GM03348 (cell line): Measurements from ENCODE around the gene TNNC1.

Experiments
- DNase-seq: peaks from one replicate; pipeline ENCODE4 v3.0.0; 2012; ENCODE audit warnings: low spot score

TNNC1 gene

DNA sequence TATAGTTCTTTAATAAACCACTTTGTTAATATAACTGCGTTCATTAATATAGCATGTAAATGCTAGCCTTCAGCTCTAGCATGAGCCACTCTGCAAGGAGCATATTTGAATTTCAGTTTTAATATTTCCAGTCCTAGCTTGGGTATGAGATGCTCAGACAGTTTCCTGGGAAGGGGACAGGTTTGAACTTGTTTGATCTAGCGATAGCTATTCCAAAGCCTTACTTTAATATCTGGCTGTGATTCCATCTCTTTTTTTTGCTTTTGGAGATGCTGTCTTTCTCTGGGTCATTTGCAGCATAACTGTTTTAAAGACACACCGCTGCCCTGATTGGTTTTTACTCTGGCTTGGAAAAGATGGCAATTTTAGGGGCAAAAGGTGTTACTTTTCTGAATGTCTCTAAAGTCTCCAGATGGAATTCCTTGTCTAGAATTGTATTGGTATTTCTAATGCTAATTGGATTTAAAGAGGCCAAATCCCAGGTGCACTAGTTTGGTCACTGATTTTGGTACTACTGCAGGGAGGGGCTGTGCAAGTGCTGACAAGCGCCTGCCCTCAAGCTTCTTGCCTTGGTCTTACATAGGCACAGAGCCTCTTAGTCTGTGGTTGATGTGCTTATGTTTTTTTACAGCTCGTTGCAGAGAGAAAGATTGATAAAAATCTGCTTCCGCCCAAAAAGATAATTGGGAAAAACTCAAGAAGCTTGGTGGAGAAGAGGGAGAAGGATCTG is 4.4 kb upstream of the TNNC1 start:
- DNase-seq: no peak

- DNase-seq: no peak
Measured at GRCh38 chr3:52456800-52457183, 3.0 kb upstream of the TNNC1 start.

GRCh38 chr3:52456169-52456799 is 2.4 kb upstream of the TNNC1 start:
- DNase-seq: peak; percentile 78

DNA sequence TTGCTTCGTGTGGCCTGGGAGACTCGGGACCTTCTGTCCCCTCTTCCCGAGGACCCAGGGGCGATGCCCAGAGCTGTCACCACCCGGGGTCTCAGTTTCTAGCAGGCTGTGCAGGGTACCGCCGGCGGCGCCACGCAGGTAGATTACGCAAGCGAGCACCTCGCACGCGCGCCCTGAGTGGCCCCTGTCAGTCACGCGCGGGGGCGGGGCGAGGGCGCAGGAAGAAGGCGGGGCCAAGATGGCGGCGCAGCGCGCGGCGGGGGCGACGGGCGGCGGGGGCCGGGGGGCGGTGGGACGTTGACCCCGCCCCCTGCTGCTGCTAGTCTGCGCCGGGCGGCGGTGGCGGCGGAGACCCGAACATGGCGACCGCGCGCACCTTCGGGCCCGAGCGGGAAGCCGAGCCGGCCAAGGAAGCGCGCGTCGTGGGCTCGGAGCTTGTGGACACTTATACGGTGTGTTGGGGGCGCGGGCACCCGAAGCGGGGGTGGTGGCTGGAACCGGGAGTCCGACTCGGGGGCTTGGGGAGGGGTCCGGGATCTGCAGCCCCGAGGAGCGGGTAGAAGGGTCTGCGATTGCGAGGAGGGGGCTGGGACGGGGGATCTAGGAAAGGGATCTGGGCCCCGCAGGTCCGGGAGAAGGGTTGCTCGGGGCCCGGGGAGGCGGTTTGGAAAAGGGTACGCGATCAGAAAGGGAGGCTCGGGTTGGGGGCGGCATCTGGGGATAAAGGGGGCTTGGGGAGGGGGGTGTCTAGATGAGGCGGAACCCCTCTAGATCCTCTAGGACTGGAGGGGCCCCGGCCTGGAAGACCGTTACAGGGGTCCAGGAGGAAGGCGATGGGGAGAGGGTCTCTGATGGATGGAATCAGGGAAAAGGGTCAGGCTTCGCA is 1.7 kb upstream of the TNNC1 start, which contains the start of gene NISCH:
TSS of gene NISCH (plus strand) at position 322 of the 886 bp plus-strand sequence. CDS start at position 360, 38 bp downstream.
- peak; percentile 97 for DNase-seq

- DNase-seq: no peak
Measured at GRCh38 chr3:52454938-52455282, 1.1 kb upstream of the TNNC1 start.

GRCh38 chr3:52454250-52454937 is 553 bp upstream of the TNNC1 start:
- DNase-seq: no peak

DNA sequence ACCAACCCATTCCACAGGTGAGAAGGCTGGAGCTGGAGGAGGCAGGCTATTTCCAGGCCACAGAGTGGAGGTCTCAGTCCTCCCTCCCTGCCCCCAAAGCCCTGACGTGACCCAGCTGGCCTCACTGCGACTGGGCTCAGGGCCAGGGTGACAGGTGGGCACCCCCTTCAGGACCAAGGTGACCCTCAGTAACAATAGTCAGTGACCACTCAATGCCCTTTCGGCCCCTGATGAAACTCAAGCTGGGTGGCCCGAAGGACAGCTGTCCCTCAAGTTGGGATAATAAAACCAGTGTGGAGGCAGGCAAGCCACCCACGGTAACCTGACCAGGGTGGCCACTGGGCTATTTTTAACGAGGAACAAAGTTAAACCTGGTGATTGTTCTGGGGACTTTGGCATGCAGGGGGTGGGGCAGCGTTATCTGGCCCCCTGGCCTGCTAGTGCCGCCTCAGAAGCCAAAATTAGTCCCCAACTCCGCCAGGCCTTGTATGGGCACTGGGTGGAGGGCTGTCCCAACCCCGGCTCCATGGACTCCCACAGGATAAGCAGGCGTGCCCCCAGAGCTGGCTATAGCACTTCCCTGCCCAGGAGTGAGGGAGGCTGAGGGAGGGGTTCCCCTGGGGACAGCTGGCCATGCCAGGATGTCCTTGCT is 1.1 kb downstream of the TNNC1 start:
- DNase-seq: no peak

- no peak for DNase-seq
Measured at GRCh38 chr3:52452126-52452525, 1.7 kb downstream of the TNNC1 start.

DNA sequence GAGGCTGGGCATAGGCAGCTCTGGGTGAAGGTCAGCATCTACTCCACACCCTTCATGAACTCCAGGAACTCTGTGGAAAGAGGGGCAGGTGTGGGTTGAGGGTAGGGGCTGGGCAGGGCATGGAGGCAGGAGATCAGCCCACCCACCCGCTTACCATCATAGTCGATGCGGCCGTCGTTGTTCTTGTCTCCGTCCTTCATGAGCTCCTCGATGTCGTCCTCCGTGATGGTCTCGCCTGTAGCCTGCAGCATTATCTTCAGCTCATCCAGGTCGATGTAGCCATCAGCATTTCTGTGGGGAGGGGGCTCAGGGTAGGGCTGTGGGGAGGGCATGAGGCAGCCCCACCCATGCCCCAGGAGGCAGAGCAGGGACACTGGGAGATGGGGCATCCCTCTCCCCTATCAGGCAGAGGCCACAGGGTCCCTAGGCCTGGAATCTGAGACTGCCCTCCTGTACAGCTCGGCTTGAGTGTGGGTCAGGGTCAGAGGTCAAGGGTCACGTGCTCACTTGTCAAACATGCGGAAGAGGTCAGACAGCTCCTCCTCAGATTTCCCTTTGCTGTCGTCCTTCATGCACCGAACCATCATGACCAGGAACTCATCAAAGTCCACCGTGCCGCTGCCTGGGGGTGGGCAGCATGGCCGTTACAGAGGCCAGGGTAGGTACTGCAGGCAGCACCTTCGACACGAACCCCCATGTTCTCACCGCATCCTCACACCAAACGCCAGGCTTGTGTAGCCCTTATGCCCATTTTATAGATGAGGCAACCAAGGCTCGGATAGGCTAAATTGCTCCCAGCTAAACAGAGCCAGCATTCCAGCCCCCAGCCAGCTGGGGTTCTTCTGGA is 2.4 kb downstream of the TNNC1 start:
- no peak for DNase-seq

- no peak for DNase-seq
Measured at GRCh38 chr3:52450489-52451236, 3.2 kb downstream of the TNNC1 start.

- no peak for DNase-seq
Measured at GRCh38 chr3:52447512-52448355, 6.1 kb downstream of the TNNC1 start.

DNA sequence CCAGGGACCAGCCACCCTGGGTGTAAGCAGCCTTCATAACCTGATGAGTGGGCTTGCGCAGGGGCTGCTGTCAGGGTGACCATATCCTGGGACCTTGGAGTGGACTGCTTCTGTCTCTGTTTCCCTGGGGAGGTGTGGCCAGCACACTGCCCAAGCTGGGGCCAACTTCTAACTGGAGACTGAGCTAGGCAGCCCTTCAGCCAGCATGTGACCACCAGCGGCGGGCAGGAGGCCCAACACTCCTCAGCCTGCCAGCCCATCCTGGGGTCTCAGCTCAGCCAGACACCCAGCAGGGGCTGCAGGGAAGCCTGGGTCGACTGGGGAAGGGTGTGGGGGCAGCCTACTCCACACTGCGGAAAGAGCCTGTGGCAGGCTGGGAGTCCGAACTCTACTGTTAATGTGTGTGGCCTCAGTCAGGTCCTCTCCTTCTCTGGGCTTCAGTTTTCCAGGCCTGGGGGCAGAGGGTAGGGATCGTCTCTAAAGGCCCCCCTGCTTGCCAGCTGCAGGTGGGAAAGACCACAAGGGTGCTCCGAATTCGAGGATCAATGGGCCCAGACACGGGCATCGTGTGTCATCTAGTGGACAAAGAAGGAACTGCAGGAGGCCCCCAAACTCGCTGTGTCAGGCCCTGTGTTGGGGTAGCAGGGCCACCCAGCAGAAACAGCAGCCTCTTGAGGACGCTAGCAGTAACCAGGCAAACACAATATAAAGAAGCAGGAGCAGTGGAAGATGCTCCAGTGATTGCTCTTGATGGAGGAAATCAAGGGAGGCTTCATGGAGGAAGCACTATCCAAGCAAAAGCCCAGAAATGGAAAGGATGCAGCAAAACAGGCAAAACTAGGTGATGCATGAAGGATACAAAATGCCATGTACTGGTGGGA is 7.0 kb downstream of the TNNC1 start:
- peak; percentile 81 for DNase-seq

DNA sequence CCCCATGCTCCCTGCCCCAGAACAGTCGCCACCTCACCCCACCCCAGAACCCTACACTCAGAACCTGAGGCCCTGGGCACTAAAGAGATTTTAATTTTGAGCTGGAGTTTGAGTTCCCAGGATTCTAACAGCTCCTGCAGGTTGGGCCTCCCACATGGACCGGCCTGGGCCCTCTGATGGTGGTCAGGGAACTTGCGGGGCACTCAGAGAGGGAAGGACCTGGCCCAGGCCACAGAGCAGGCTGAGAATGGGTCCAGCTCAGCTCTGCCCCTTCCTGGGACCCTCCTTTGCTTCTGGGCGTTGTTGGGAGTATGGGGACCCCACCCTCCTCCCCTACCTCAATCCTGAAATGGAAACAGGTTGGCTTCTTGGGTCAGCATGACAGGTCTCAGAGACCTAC is 7.8 kb downstream of the TNNC1 start:
- DNase-seq: no peak

DNA sequence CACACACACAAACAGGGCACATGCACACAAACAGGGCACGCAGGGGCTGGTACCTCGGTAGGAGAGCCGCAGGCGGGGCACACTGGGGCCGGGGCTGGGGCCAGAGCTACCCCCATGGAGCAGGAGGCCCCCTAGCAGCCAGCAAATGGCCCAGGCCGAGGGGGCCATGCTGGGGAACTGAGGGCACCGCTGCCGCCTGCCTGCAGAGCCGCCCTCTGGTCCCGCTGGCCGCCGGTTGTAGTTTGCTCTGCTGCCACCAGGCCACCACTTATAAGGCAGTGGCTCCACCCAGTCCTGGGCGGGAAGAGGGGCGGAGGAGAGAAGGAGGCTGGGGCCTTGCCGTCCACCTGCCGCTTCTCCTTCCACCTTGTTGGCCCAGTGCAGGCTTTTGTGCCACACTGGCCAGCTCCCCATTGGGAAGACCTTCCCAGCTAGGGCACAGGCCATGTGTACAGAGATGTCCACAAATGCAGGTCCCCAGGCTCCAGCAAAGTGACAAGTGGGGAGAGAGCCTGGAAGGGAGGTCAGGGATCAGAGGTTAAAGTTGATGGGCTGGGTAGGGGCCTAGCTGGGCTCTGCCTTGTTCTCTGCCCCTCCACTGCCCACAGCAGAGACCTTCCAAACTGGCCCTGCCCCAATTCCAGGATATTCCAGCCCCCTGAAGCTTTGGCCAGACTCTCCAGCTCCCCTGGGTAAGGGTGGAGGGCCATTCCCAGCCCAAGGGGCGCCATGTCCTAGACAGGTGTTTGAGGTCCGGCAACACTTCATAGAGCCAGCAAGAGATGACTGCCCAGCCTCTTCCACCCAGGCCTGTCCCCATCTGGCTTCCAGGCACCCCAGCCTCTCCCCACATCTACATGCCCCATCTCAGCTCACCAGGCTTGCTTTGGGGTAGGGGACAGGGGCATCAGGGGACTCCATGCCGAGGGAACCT is 8.7 kb downstream of the TNNC1 start, which contains the start of gene SEMA3G:
TSS of gene SEMA3G (minus strand) at position 244 of the 934 bp plus-strand sequence. CDS start at position 168, 76 bp downstream.
- peak; percentile 88 for DNase-seq

GRCh38 chr3:52443791-52444687 is 9.8 kb downstream of the TNNC1 start:
- DNase-seq: no peak

DNA sequence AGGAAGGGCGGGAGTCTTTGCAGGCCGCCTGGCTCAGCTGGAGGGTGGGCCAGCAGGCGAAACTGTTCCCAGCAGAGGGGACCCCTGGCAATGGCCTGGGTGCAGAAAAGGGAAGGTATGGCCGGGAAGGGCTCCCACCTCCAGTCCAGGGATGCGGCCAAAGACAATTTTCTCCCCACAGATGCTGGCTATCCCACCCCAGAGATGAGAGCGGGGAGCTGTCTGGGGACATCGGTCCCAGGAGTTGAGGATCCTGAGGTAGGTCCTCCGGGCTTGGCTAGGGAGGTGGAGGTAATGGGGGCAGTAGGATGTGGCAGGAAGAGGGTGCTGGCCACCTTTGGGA is 10.6 kb downstream of the TNNC1 start:
- DNase-seq: no peak
